H9 (cell line): Measurements from ENCODE around the gene BIN1. TPM values are rescaled to one million over a fixed set of nuclear protein-coding genes. Genes with fewer than 3 reads are reported as not detected.

ENCODE experiments used
- DNase-seq: peaks from one replicate; pipeline ENCODE4 v3.0.0-alpha.2; 2017
- H2AFZ ChIP-seq: one replicate; pipeline ENCODE4 v1.6.1; 2013; ENCODE audit warnings: mild to moderate bottlenecking, low read length, control low read depth, moderate library complexity
- H2AK5ac ChIP-seq: 2 replicates; pipeline ENCODE4 v1.6.1; 2013; ENCODE audit warnings: low read length, control low read depth, mixed read lengths; ENCODE audit not compliant: insufficient read length
- H2BK120ac ChIP-seq: one replicate; pipeline ENCODE4 v1.6.1; 2013; ENCODE audit warnings: low read depth, mild to moderate bottlenecking, low read length, control low read depth, inconsistent platforms; ENCODE audit not compliant: poor library complexity, severe bottlenecking
- H2BK12ac ChIP-seq: 2 replicates; pipeline ENCODE4 v1.6.1; 2013; ENCODE audit warnings: low read length, control low read depth, mixed read lengths, low read depth; ENCODE audit not compliant: insufficient read length
- H2BK15ac ChIP-seq: 2 replicates; pipeline ENCODE4 v1.6.1; 2013; ENCODE audit warnings: low read depth, low read length, control low read depth
- H2BK20ac ChIP-seq: one replicate; pipeline ENCODE4 v1.6.1; 2013; ENCODE audit warnings: low read depth, mild to moderate bottlenecking, low read length, control low read depth, inconsistent platforms; ENCODE audit not compliant: poor library complexity, severe bottlenecking
- H2BK5ac ChIP-seq: 2 replicates; pipeline ENCODE4 v1.6.1; 2013; ENCODE audit warnings: low read length, control low read depth, mixed read lengths; ENCODE audit not compliant: insufficient read length
- H3K14ac ChIP-seq: 2 replicates; pipeline ENCODE4 v1.6.1; 2013; ENCODE audit warnings: low read length, control low read depth; ENCODE audit not compliant: insufficient read depth
- H3K18ac ChIP-seq: 2 replicates; pipeline ENCODE4 v1.6.1; 2013; ENCODE audit warnings: low read depth, mild to moderate bottlenecking, mixed read lengths, low read length, control low read depth; ENCODE audit not compliant: insufficient read length
- H3K23ac ChIP-seq: 2 replicates; pipeline ENCODE4 v1.6.1; 2013; ENCODE audit warnings: low read length, control low read depth, mixed read lengths, low read depth; ENCODE audit not compliant: insufficient read length
- H3K23me2 ChIP-seq: 2 replicates; pipeline ENCODE4 v1.6.1; 2013; ENCODE audit warnings: low read depth, mild to moderate bottlenecking, mixed read lengths, low read length, control low read depth; ENCODE audit not compliant: insufficient read length, poor library complexity, severe bottlenecking
- H3K27ac ChIP-seq: 2 replicates; pipeline ENCODE4 v1.5.1; 2013; ENCODE audit warnings: low read length, control low read depth, mixed read lengths, low read depth; ENCODE audit not compliant: insufficient read length
- H3K27me3 ChIP-seq: 2 replicates; pipeline ENCODE4 v1.6.1; 2013; ENCODE audit warnings: low read length, control low read depth, inconsistent platforms; ENCODE audit not compliant: insufficient read depth
- H3K4ac ChIP-seq: 2 replicates; pipeline ENCODE4 v1.6.1; 2013; ENCODE audit warnings: low read depth, mild to moderate bottlenecking, control low read depth, inconsistent platforms, low read length, moderate library complexity
- H3K4me1 ChIP-seq: 2 replicates; pipeline ENCODE4 v1.6.1; 2013; ENCODE audit warnings: low read length, control low read depth, inconsistent platforms; ENCODE audit not compliant: insufficient read depth
- H3K4me2 ChIP-seq: 2 replicates; pipeline ENCODE4 v1.6.1; 2013; ENCODE audit warnings: low read length, control low read depth, mixed read lengths; ENCODE audit not compliant: insufficient read length, insufficient read depth
- H3K56ac ChIP-seq: 2 replicates; pipeline ENCODE4 v1.6.1; 2013; ENCODE audit warnings: low read depth, mild to moderate bottlenecking, mixed read lengths, low read length, control low read depth; ENCODE audit not compliant: insufficient read length
- H3K79me1 ChIP-seq: 2 replicates; pipeline ENCODE4 v1.6.1; 2013; ENCODE audit warnings: low read depth, mild to moderate bottlenecking, moderate library complexity, low read length, control low read depth, inconsistent platforms; ENCODE audit not compliant: insufficient read depth, poor library complexity, severe bottlenecking
- H3K79me2 ChIP-seq: 2 replicates; pipeline ENCODE4 v1.6.1; 2013; ENCODE audit warnings: low read length, control low read depth, inconsistent platforms; ENCODE audit not compliant: insufficient read depth
- H3K9ac ChIP-seq: 2 replicates; pipeline ENCODE4 v1.6.1; 2013; ENCODE audit warnings: low read length, control low read depth, mixed read lengths; ENCODE audit not compliant: insufficient read length; ENCODE audit errors: extremely low read depth
- H3K9me3 ChIP-seq: one replicate; pipeline ENCODE4 v1.6.1; 2013; ENCODE audit warnings: low read depth, low read length, inconsistent platforms; ENCODE audit not compliant: control insufficient read depth
- H3T11ph ChIP-seq: one replicate; pipeline ENCODE4 v1.6.1; 2013; ENCODE audit warnings: mild to moderate bottlenecking, low read length, control low read depth, inconsistent platforms
- H4K20me1 ChIP-seq: one replicate; pipeline ENCODE4 v1.6.1; 2013; ENCODE audit not compliant: control insufficient read depth, insufficient read length, insufficient read depth
- H4K5ac ChIP-seq: 2 replicates; pipeline ENCODE4 v1.6.1; 2013; ENCODE audit warnings: low read depth, mild to moderate bottlenecking, mixed read lengths, low read length, control low read depth; ENCODE audit not compliant: insufficient read length
- H4K8ac ChIP-seq: replicated peaks from 2 replicates; pipeline ENCODE4 v1.6.1; 2013; ENCODE audit warnings: low read length, control low read depth, mixed read lengths, low read depth; ENCODE audit not compliant: insufficient read length
- H4K91ac ChIP-seq: 2 replicates; pipeline ENCODE4 v1.6.1; 2013; ENCODE audit warnings: low read depth, mild to moderate bottlenecking, moderate library complexity, mixed read lengths, low read length, control low read depth; ENCODE audit not compliant: insufficient read length
- H3K27ac Mint-ChIP-seq, 3 experiments: 2 replicates in 2 of 3; 3 replicates in 1 of 3; pipeline ENCODE4 v1.8.0; 2020 to 2021; ENCODE audit warnings: mixed read lengths in 3 of 3, mild to moderate bottlenecking in 1 of 3, moderate library complexity in 1 of 3
- H3K27me3 Mint-ChIP-seq: 2 replicates; pipeline ENCODE4 v1.8.0; 2021; ENCODE audit warnings: low read depth, mild to moderate bottlenecking, moderate library complexity, mixed read lengths
- H3K36me3 Mint-ChIP-seq, 3 experiments: 2 replicates in 2 of 3; 3 replicates in 1 of 3; pipeline ENCODE4 v1.8.0; 2020 to 2021; ENCODE audit warnings: low read depth in 3 of 3, mixed read lengths in 3 of 3; ENCODE audit not compliant: insufficient read depth in 1 of 3
- H3K4me1 Mint-ChIP-seq, 2 experiments: 2 replicates each; pipeline ENCODE4 v1.8.0; 2020; ENCODE audit warnings: mixed read lengths in 2 of 2
- H3K4me3 Mint-ChIP-seq, 2 experiments: 2 replicates in 1 of 2; 3 replicates in 1 of 2; pipeline ENCODE4 v1.8.0; 2020 to 2021; ENCODE audit warnings: mild to moderate bottlenecking in 2 of 2, mixed read lengths in 2 of 2, moderate library complexity in 1 of 2
- H3K9me3 Mint-ChIP-seq, 2 experiments: 2 replicates in 1 of 2; 3 replicates in 1 of 2; pipeline ENCODE4 v1.8.0; 2020; ENCODE audit warnings: mild to moderate bottlenecking in 2 of 2, mixed read lengths in 2 of 2, moderate library complexity in 1 of 2
- WGBS: extraction: QIAGEN DNeasy Blood & Tissue Kit; methylation state at CpG from one replicate; pipeline ENCODE4 v1.1.7; 2013; ENCODE audit warnings: missing lambda C conversion rate, low lambda C conversion rate, mixed read lengths; ENCODE audit not compliant: insufficient read length; ENCODE audit errors: extremely low coverage; 5-methylcytosine and 5-hydroxymethylcytosine counted together
- total RNA-seq: library from RNA; stranded (reverse); gene quantifications from 2 replicates; pipeline ENCODE4 v1.2.1, GENCODE V29; 2021
- TF ChIP-seq, protein P1 (sequence below): fragments of 200-600 bp; sonication (generic); conservative IDR thresholded peaks from 3 replicates; pipeline ENCODE4 v1.8.0; 2021; ENCODE audit warnings: antibody characterized with exemption, mild to moderate bottlenecking

The BIN1 gene
- total RNA-seq, 1 experiment from 2014 or later, result 32.0 TPM

DNA sequence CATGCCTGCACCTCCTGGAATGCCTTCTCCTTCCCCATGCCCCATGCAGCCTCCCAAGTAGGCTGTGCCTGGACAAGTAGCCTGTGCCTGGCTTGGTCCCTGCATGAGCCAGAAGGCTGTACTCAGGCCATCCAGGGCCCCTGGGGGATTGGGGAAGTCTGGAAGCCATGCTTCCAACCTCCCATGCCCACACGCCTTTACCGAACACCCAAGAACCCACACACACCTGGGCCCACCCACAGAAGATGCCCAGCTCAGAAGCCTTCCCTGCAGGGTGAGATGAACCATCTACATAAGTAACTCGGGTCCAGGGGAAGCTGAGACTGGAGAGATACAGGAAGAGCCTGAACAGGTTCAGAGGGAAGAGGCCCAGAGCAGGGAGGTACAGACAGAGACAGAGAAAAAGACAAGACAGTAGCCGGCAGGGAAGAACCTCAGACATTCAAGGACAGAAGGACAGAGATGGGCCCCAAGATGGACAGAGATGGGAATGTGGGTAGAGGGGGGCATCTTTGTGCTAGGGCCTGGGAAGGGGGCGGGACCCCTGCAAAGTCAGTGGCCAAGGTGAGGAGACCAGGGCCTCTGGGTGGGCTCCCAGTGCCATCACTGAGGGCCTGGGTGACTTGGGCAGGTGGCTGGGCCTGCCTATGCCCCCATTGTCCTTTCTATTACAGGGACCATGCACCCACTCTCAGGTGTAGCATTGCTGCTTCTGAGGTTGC is 4.3 kb downstream of the BIN1 start:
- no peak overlapping the region for H3K23ac ChIP-seq
- no peak overlapping the region for H4K8ac ChIP-seq
- H3K9me3 Mint-ChIP-seq, result no peaks in the 10 kb centered on the region; a peak in 1 of 5 replicates
- no CpG with 5 or more reads among the region's 5 CpGs for WGBS
- no peak overlapping the region for H4K91ac ChIP-seq
- H3K56ac ChIP-seq, result no peak overlapping the region
- H3K9me3 ChIP-seq, result no peaks in the 10 kb centered on the region
- H2BK120ac ChIP-seq, result no peak overlapping the region
- peaks cover under 1% of the 10 kb centered on the region for H3K27me3 Mint-ChIP-seq
- no peak overlapping the region for H2BK20ac ChIP-seq
- no peak overlapping the region for H3K4ac ChIP-seq
- H3K4me1 Mint-ChIP-seq, result peaks cover 33 to 40% of the 10 kb centered on the region in 2 experiments
- H4K5ac ChIP-seq, result no peak overlapping the region
- TF ChIP-seq, protein P1, sequence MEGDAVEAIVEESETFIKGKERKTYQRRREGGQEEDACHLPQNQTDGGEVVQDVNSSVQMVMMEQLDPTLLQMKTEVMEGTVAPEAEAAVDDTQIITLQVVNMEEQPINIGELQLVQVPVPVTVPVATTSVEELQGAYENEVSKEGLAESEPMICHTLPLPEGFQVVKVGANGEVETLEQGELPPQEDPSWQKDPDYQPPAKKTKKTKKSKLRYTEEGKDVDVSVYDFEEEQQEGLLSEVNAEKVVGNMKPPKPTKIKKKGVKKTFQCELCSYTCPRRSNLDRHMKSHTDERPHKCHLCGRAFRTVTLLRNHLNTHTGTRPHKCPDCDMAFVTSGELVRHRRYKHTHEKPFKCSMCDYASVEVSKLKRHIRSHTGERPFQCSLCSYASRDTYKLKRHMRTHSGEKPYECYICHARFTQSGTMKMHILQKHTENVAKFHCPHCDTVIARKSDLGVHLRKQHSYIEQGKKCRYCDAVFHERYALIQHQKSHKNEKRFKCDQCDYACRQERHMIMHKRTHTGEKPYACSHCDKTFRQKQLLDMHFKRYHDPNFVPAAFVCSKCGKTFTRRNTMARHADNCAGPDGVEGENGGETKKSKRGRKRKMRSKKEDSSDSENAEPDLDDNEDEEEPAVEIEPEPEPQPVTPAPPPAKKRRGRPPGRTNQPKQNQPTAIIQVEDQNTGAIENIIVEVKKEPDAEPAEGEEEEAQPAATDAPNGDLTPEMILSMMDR, result no peak
- no peak overlapping the region for H3T11ph ChIP-seq
- no peak overlapping the region for H3K4me3 Mint-ChIP-seq
- peak; percentile 20 for DNase-seq
- H4K20me1 ChIP-seq, result no peaks in the 10 kb centered on the region
- no peak overlapping the region for H2AK5ac ChIP-seq
- no peak overlapping the region for H2BK12ac ChIP-seq
- no peak overlapping the region for H2AFZ ChIP-seq
- no peaks in the 10 kb centered on the region; the same call in 1 of the 2 replicates for H3K79me2 ChIP-seq
- no peak overlapping the region for H3K27ac ChIP-seq
- no peak overlapping the region for H3K18ac ChIP-seq
- no peak overlapping the region for H2BK15ac ChIP-seq
- no peak overlapping the region for H3K14ac ChIP-seq
- peaks cover 4% of the 10 kb centered on the region; the same call in 1 of the 2 replicates for H3K4me1 ChIP-seq
- no peak overlapping the region for H3K9ac ChIP-seq
- no peaks in the 10 kb centered on the region for H3K27me3 ChIP-seq
- H3K79me1 ChIP-seq, result no peaks in the 10 kb centered on the region
- peaks cover 17% of the 10 kb centered on the region for H3K23me2 ChIP-seq
- H3K4me2 ChIP-seq, result no peak overlapping the region
- H3K27ac Mint-ChIP-seq, result no peak overlapping the region
- peaks cover 0 to 3% (median 0%) of the 10 kb centered on the region in 3 experiments; a peak in 1 of 7 replicates for H3K36me3 Mint-ChIP-seq
- no peak overlapping the region for H2BK5ac ChIP-seq
